ENCODE data around the gene TACR1.

DNA sequence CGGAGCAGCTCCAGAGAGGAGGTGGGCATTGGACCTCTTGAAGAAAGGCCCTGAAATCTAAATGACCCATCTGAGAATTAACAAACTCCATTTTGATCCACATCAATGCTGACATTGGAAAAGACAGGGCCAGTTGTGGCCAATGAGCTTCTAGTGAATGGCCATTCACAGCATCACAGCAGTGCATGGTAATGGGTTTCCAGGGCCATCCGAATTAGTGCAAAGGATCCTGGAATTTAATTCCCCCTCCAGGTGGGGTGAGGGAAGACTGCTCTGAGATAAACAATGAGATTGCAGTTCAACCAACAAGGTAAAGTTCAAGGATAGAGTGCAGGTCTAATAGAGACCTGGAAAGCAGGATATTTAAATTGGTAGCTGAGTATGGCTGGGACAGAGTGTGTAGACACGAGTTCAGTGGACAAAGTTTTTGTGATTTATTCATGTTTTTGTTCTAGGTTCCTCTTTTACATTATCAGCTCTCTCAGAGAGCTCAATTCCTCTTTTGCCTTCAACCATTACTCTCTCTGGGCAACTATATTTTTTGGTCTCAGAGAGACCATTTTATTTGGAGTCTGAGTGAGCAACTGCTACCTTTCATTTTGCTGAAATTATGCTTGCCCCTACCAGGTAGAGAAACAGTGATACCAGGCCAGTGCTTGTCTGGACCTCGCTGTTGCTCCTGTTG lies 5.0 kb downstream of the TACR1 start:
- TF ChIP-seq, protein P1, sequence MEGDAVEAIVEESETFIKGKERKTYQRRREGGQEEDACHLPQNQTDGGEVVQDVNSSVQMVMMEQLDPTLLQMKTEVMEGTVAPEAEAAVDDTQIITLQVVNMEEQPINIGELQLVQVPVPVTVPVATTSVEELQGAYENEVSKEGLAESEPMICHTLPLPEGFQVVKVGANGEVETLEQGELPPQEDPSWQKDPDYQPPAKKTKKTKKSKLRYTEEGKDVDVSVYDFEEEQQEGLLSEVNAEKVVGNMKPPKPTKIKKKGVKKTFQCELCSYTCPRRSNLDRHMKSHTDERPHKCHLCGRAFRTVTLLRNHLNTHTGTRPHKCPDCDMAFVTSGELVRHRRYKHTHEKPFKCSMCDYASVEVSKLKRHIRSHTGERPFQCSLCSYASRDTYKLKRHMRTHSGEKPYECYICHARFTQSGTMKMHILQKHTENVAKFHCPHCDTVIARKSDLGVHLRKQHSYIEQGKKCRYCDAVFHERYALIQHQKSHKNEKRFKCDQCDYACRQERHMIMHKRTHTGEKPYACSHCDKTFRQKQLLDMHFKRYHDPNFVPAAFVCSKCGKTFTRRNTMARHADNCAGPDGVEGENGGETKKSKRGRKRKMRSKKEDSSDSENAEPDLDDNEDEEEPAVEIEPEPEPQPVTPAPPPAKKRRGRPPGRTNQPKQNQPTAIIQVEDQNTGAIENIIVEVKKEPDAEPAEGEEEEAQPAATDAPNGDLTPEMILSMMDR (IDR thresholded peaks at IDR 0.05): no peak
- no peak for TF ChIP-seq POLR2A (IDR thresholded peaks at IDR 0.05)
- no peak for TF ChIP-seq POLR2AphosphoS5 (IDR thresholded peaks at IDR 0.05)
- TF ChIP-seq EP300 (IDR thresholded peaks at IDR 0.05; ENCODE audit: low read depth): no peak
